MM.1S (cell line): ENCODE data around the gene DYNLT4.

ENCODE experiments used
- DNase-seq: peaks from one replicate; pipeline ENCODE4 v3.0.0-alpha.2; 2015
- H2AFZ ChIP-seq: fragments of 300-600 bp; sonication (generic); 2 replicates; pipeline ENCODE4 v1.6.0; 2016; ENCODE audit warnings: antibody characterized with exemption, low read length
- H3F3A ChIP-seq: fragments of 300-600 bp; sonication (generic); 2 replicates; pipeline ENCODE4 v1.6.1; 2016; ENCODE audit warnings: mild to moderate bottlenecking, antibody characterized with exemption, low read length, moderate library complexity, mixed read lengths; ENCODE audit not compliant: insufficient read depth
- H3K27ac ChIP-seq: fragments of 300-600 bp; sonication (generic); 2 replicates; pipeline ENCODE4 v1.5.1; 2016; ENCODE audit warnings: mild to moderate bottlenecking, low read length
- H3K27me3 ChIP-seq: fragments of 300-600 bp; sonication (generic); replicated peaks from 2 replicates; pipeline ENCODE4 v1.6.0; 2016; ENCODE audit warnings: low read length; ENCODE audit not compliant: insufficient read depth
- H3K36me3 ChIP-seq: fragments of 300-600 bp; sonication (generic); replicated peaks from 2 replicates; pipeline ENCODE4 v1.6.1; 2016; ENCODE audit warnings: mild to moderate bottlenecking, low read length, mixed read lengths; ENCODE audit not compliant: insufficient read depth
- H3K4me1 ChIP-seq: fragments of 300-600 bp; sonication (generic); 2 replicates; pipeline ENCODE4 v1.6.1; 2016; ENCODE audit warnings: low read length, mixed read lengths
- H3K4me2 ChIP-seq: fragments of 300-600 bp; sonication (generic); 2 replicates; pipeline ENCODE4 v1.6.0; 2016; ENCODE audit warnings: low read depth, low read length
- H3K4me3 ChIP-seq: fragments of 300-600 bp; sonication (generic); 2 replicates; pipeline ENCODE4 v1.5.1; 2016; ENCODE audit warnings: low read length, mixed read lengths
- H3K79me2 ChIP-seq: fragments of 300-600 bp; sonication (generic); 2 replicates; pipeline ENCODE4 v1.6.1; 2016; ENCODE audit warnings: mixed run types, low read length, mixed read lengths
- H3K9ac ChIP-seq: fragments of 300-600 bp; sonication (generic); 2 replicates; pipeline ENCODE4 v1.6.1; 2016; ENCODE audit warnings: low read length, mixed read lengths
- H3K9me2 ChIP-seq: fragments of 300-600 bp; sonication (generic); replicated peaks from 2 replicates; pipeline ENCODE4 v1.6.1; 2016; ENCODE audit warnings: mild to moderate bottlenecking, low read length, mixed read lengths; ENCODE audit not compliant: insufficient read depth
- H3K9me3 ChIP-seq: fragments of 300-600 bp; sonication (generic); replicated peaks from 2 replicates; pipeline ENCODE4 v1.6.1; 2016; ENCODE audit warnings: mild to moderate bottlenecking, low read length, mixed read lengths; ENCODE audit not compliant: insufficient read depth
- H4K20me1 ChIP-seq: fragments of 300-600 bp; sonication (generic); 2 replicates; pipeline ENCODE4 v1.6.1; 2016; ENCODE audit warnings: mild to moderate bottlenecking, low read length, moderate library complexity, mixed read lengths; ENCODE audit not compliant: insufficient read depth
- CTCF ChIP-seq: fragments of 300-600 bp; sonication (generic); IDR thresholded peaks from 2 replicates; pipeline ENCODE4 v1.5.1; 2016; ENCODE audit warnings: antibody characterized with exemption, low read length, mixed read lengths
- EZH2 ChIP-seq: fragments of 300-600 bp; sonication (generic); optimal IDR thresholded peaks from 2 replicates; pipeline ENCODE3; 2017; ENCODE audit warnings: low read depth, mild to moderate bottlenecking, antibody characterized with exemption, low read length, mixed read lengths
- EZH2phosphoT487 ChIP-seq: fragments of 300-600 bp; sonication (generic); IDR thresholded peaks from 2 replicates; pipeline ENCODE4 v1.6.1; 2018; ENCODE audit warnings: antibody characterized with exemption, low read length

DYNLT4 gene

GRCh38 chr1:44806025-44806703, 987 bp downstream of the DYNLT4 start:
- H3K9ac ChIP-seq = no peak overlapping the region
- H4K20me1 ChIP-seq = no peaks in the 10 kb centered on the region
- no peak overlapping the region for H2AFZ ChIP-seq
- no peak overlapping the region for H3K27ac ChIP-seq
- H3K9me2 ChIP-seq = no peaks in the 10 kb centered on the region
- no peak overlapping the region for H3K4me2 ChIP-seq
- H3K27me3 ChIP-seq = no peaks in the 10 kb centered on the region
- H3K79me2 ChIP-seq = no peaks in the 10 kb centered on the region
- no peaks in the 10 kb centered on the region for H3K9me3 ChIP-seq
- H3K36me3 ChIP-seq = no peaks in the 10 kb centered on the region
- DNase-seq = no peak
- no peak for TF ChIP-seq EZH2phosphoT487
- TF ChIP-seq CTCF = no peak
- no peak for TF ChIP-seq EZH2
- peaks cover 6% of the 10 kb centered on the region; the same call in 1 of the 2 replicates for H3F3A ChIP-seq
- H3K4me1 ChIP-seq = peaks cover 19% of the 10 kb centered on the region
- no peak overlapping the region for H3K4me3 ChIP-seq

- Histone ChIP-seq H3K4me2 (no peak overlapping the region), H3K4me1 (peaks cover 22% of the 10 kb centered on the region)
These were observed 1.7 kb downstream of the DYNLT4 start for GRCh38 chr1:44805311-44806024.

GRCh38 chr1:44803312-44804095, 3.6 kb downstream of the DYNLT4 start:
- TF ChIP-seq EZH2phosphoT487 = no peak
- TF ChIP-seq EZH2 = no peak
- no peak for TF ChIP-seq CTCF
- no peaks in the 10 kb centered on the region for H3K36me3 ChIP-seq
- H3K4me1 ChIP-seq = peaks cover 4% of the 10 kb centered on the region; the same call in 1 of the 2 replicates
- DNase-seq = no peak
- H3K4me2 ChIP-seq = no peak overlapping the region
- H4K20me1 ChIP-seq = no peaks in the 10 kb centered on the region
- H3F3A ChIP-seq = peaks cover 5% of the 10 kb centered on the region; the same call in 1 of the 2 replicates
- H3K9ac ChIP-seq = no peak overlapping the region
- peaks cover 5% of the 10 kb centered on the region; the same call in 1 of the 2 replicates for H3K79me2 ChIP-seq
- no peak overlapping the region for H3K4me3 ChIP-seq
- H3K9me2 ChIP-seq = no peaks in the 10 kb centered on the region
- H3K9me3 ChIP-seq = no peaks in the 10 kb centered on the region
- no peak overlapping the region for H3K27ac ChIP-seq
- H3K27me3 ChIP-seq = no peaks in the 10 kb centered on the region
- H2AFZ ChIP-seq = no peak overlapping the region

More at GRCh38 chr1:44805311-44806024, 1.7 kb downstream of the DYNLT4 start:
- Histone ChIP-seq H2AFZ (no peak overlapping the region), H3K9ac (no peak overlapping the region), H3K27me3 (no peaks in the 10 kb centered on the region), H3K79me2 (peaks cover 5% of the 10 kb centered on the region; the same call in 1 of the 2 replicates), H3K4me3 (no peak overlapping the region), H4K20me1 (no peaks in the 10 kb centered on the region), H3K36me3 (no peaks in the 10 kb centered on the region), H3K9me3 (no peaks in the 10 kb centered on the region), H3K9me2 (no peaks in the 10 kb centered on the region), H3F3A (peaks cover 6% of the 10 kb centered on the region; the same call in 1 of the 2 replicates), H3K27ac (no peak overlapping the region)
- DNase-seq = no peak
- TF ChIP-seq EZH2 (no peak), CTCF (no peak), EZH2phosphoT487 (no peak)
